ENCODE results near the gene SLC9A9. TPM values are rescaled to one million over a fixed set of nuclear protein-coding genes. Genes with fewer than 3 reads are reported as not detected.

SLC9A9 gene
- total and polyA plus RNA-seq, 10 of the 15 experiments (the other 5 are each of a cell fraction or from before 2014, with no cell fraction given): 3.5 to 14.2 (median 9.3) TPM

GRCh38 chr3:143685491-143685890 lies 162.8 kb downstream of the SLC9A9 start:
- Histone ChIP-seq H4K20me1 (ENCODE audit: control insufficient read depth, insufficient read depth) (no peaks in the 10 kb centered on the region), H3K4me2 (ENCODE audit: control insufficient read depth, insufficient read depth) (no peak overlapping the region), H3K27me3 (replicated peaks in 1 of 2; ENCODE audit: control insufficient read depth in 2 of 2, insufficient read depth in 2 of 2, low read length in 1 of 2) (no peaks in the 10 kb centered on the region), H3K36me3 (ENCODE audit: control insufficient read depth in 2 of 2, insufficient read depth in 2 of 2, low read length in 1 of 2) (no peaks in the 10 kb centered on the region), H3K9ac (ENCODE audit: control insufficient read depth, insufficient read depth, low read length) (no peak overlapping the region), H3K79me2 (ENCODE audit: control insufficient read depth, insufficient read depth, low read length) (no peaks in the 10 kb centered on the region), H3K4me3 (no peak overlapping the region), H3K4me1 (ENCODE audit: control insufficient read depth, insufficient read depth, low read length) (no peaks in the 10 kb centered on the region), H3K27ac (ENCODE audit: control insufficient read depth, insufficient read depth) (no peak overlapping the region), H2AFZ (ENCODE audit: control insufficient read depth, low read depth, low read length) (no peak overlapping the region), H3K9me3 (replicated peaks; ENCODE audit: control insufficient read depth, insufficient read depth, low read length) (no peaks in the 10 kb centered on the region)
- RAD21 ChIA-PET (ENCODE audit: unreplicated experiment): interaction anchor here (1.1 kb wide), 1 partner anchor 11 kb away, joined by 4 read pairs; no protein-coding TSS in a partner anchor
- SMC1A ChIA-PET (ENCODE audit: uncharacterized antibody, unreplicated experiment): interaction anchor here (1.6 kb wide), 1 partner anchor 11 kb away, joined by 3 read pairs; no protein-coding TSS in a partner anchor
- BruUV-seq (replicated peaks): no TSS peak
- TF ChIP-seq RUNX3 (IDR thresholded peaks at IDR 0.05; ENCODE audit: low read length) (no peak), BACH1 (IDR thresholded peaks at IDR 0.05; ENCODE audit: borderline replicate concordance) (no peak), USF2 (IDR thresholded peaks at IDR 0.05; ENCODE audit: borderline replicate concordance, low read depth, low read length) (no peak), CEBPZ (IDR thresholded peaks at IDR 0.05; ENCODE audit: low read depth, low read length) (no peak), EZH2 (IDR thresholded peaks at IDR 0.05; ENCODE audit: borderline replicate concordance, control insufficient read depth, low read depth, low read length) (no peak), MYB (IDR thresholded peaks at IDR 0.05; ENCODE audit: borderline replicate concordance, low read depth, low read length) (no peak)
- TF ChIP-seq, protein P1, sequence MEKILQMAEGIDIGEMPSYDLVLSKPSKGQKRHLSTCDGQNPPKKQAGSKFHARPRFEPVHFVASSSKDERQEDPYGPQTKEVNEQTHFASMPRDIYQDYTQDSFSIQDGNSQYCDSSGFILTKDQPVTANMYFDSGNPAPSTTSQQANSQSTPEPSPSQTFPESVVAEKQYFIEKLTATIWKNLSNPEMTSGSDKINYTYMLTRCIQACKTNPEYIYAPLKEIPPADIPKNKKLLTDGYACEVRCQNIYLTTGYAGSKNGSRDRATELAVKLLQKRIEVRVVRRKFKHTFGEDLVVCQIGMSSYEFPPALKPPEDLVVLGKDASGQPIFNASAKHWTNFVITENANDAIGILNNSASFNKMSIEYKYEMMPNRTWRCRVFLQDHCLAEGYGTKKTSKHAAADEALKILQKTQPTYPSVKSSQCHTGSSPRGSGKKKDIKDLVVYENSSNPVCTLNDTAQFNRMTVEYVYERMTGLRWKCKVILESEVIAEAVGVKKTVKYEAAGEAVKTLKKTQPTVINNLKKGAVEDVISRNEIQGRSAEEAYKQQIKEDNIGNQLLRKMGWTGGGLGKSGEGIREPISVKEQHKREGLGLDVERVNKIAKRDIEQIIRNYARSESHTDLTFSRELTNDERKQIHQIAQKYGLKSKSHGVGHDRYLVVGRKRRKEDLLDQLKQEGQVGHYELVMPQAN (conservative IDR thresholded peaks at IDR 0.05): no peak
- intact Hi-C loops (cut with micrococcal nuclease; ENCODE audit: unreplicated experiment): no loop called here
- CTCF ChIA-PET: interaction anchor here (1.0 to 2.5 kb wide), 3 partner anchors 11 to 575 kb away, joined by 3 to 16 read pairs (median 4); no protein-coding TSS in a partner anchor
- in situ Hi-C loops (cut with MboI): no loop called here
- WGBS (ENCODE audit: insufficient coverage, insufficient replicate concordance, low lambda C conversion rate, missing lambda C conversion rate): 82% methylated on average over 1 of the region's 1 CpG
- DNase-seq (ENCODE audit: low read depth, low spot score) (no peak), FAIRE-seq (no peak), ATAC-seq (no peak)
- POLR2A ChIA-PET: no interaction called here
